Peyer's patch (tissue), 4 donors: ENCODE data around the gene C3orf22.

Source experiments
- CTCF ChIP-seq, 6 experiments: fragments of 450-650 bp in 4 of 6; fragments of 200-600 bp in 2 of 6; sonication (generic) in 1 of 6; IDR thresholded peaks; one replicate each; pipeline ENCODE4 v1.5.1; 2017 to 2019; ENCODE audit warnings: antibody characterized with exemption in 6 of 6, mild to moderate bottlenecking in 3 of 6, moderate library complexity in 1 of 6
- POLR2A ChIP-seq, 2 donors: fragments of 450-650 bp; IDR thresholded peaks; one replicate each; pipeline ENCODE4 v1.5.1; 2017; ENCODE audit warnings: antibody characterized with exemption in 2 of 2, mild to moderate bottlenecking in 2 of 2, moderate library complexity in 2 of 2

GRCh38 chr3:126528800-126529541, 29.8 kb downstream of the C3orf22 start:
- no peak for TF ChIP-seq POLR2A (IDR thresholded peaks at IDR 0.05)
- peak in 1 of 6 experiments; percentile 23 for TF ChIP-seq CTCF (IDR thresholded peaks at IDR 0.05)
